ENCODE data around the gene BLTP2.

DNA sequence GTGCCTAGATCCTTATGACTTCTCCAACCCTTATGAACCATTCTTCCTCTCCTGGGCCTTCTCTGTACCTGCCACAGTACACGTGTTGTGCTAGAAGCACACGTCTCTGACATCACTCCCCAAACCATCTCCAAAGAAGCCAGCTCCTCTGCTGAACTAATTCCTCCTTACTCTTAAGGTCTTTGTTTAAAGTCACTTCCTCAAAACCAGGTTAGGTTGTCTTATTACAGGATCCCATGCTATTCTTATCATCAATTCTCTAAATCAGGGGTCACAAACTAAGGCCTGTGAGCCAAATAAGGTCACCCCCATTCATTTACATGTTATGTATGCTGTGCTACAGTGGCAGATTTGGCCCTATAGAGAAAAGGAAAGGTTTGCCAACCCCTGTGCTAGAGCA lies 21.0 kb upstream of the BLTP2 start:
- TF ChIP-seq, protein P1, sequence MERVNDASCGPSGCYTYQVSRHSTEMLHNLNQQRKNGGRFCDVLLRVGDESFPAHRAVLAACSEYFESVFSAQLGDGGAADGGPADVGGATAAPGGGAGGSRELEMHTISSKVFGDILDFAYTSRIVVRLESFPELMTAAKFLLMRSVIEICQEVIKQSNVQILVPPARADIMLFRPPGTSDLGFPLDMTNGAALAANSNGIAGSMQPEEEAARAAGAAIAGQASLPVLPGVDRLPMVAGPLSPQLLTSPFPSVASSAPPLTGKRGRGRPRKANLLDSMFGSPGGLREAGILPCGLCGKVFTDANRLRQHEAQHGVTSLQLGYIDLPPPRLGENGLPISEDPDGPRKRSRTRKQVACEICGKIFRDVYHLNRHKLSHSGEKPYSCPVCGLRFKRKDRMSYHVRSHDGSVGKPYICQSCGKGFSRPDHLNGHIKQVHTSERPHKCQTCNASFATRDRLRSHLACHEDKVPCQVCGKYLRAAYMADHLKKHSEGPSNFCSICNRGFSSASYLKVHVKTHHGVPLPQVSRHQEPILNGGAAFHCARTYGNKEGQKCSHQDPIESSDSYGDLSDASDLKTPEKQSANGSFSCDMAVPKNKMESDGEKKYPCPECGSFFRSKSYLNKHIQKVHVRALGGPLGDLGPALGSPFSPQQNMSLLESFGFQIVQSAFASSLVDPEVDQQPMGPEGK (CRISPR knock-in tag; IDR thresholded peaks at IDR 0.05; ENCODE audit: borderline replicate concordance) = no peak
- TF ChIP-seq TSHZ2 (CRISPR knock-in tag; IDR thresholded peaks at IDR 0.05) (no peak), CSRNP3 (CRISPR knock-in tag; IDR thresholded peaks at IDR 0.05) (no peak), ZNF8 (CRISPR knock-in tag; IDR thresholded peaks at IDR 0.05) (no peak), TOX (CRISPR knock-in tag; IDR thresholded peaks at IDR 0.05; ENCODE audit: borderline replicate concordance) (no peak), TCF4 (CRISPR knock-in tag; IDR thresholded peaks at IDR 0.05; ENCODE audit: borderline replicate concordance) (no peak), RARB (CRISPR knock-in tag; IDR thresholded peaks at IDR 0.05) (no peak), ISL1 (CRISPR knock-in tag; IDR thresholded peaks at IDR 0.05) (no peak), ZFP3 (CRISPR knock-in tag; IDR thresholded peaks at IDR 0.05) (no peak), PPARA (CRISPR knock-in tag; IDR thresholded peaks at IDR 0.05; ENCODE audit: borderline replicate concordance) (no peak), BACH2 (CRISPR knock-in tag; IDR thresholded peaks at IDR 0.05; ENCODE audit: borderline replicate concordance) (no peak), ZFP30 (CRISPR knock-in tag; IDR thresholded peaks at IDR 0.05) (no peak), ZNF70 (CRISPR knock-in tag; IDR thresholded peaks at IDR 0.05) (no peak)
- TF ChIP-seq, protein P2, sequence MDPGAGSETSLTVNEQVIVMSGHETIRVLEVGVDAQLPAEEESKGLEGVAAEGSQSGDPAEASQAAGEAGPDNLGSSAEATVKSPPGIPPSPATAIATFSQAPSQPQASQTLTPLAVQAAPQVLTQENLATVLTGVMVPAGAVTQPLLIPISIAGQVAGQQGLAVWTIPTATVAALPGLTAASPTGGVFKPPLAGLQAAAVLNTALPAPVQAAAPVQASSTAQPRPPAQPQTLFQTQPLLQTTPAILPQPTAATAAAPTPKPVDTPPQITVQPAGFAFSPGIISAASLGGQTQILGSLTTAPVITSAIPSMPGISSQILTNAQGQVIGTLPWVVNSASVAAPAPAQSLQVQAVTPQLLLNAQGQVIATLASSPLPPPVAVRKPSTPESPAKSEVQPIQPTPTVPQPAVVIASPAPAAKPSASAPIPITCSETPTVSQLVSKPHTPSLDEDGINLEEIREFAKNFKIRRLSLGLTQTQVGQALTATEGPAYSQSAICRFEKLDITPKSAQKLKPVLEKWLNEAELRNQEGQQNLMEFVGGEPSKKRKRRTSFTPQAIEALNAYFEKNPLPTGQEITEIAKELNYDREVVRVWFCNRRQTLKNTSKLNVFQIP (CRISPR knock-in tag; IDR thresholded peaks at IDR 0.05; ENCODE audit: borderline replicate concordance, low read depth) = no peak
